Caki2 (cell line): ENCODE measurements around the gene HDAC6. TPM values are rescaled to one million over a fixed set of nuclear protein-coding genes. Genes with fewer than 3 reads are reported as not detected.

ENCODE experiments used
- DNase-seq: peaks from one replicate; pipeline ENCODE4 v3.0.0-alpha.2; 2015; ENCODE audit warnings: low read depth
- in situ Hi-C: cut with HindIII; loops from 2 replicates; pipeline ENCODE4 v1.10.0; 2016; ENCODE audit warnings: low sequenced_read_pairs, low pct_unique_long_range_greater_than_20kb, mixed read lengths
- total RNA-seq: library from RNA; depleted of rRNA; stranded (reverse); fragments of >200 nt; shearing (Covaris generic); gene quantifications from 2 replicates; pipeline ENCODE4 v1.2.3, GENCODE V29; 2014; ENCODE audit warnings: low replicate concordance

Gene HDAC6
- total RNA-seq, 1 experiment from 2014 or later = 64.4 TPM

- in situ Hi-C loops = no loop called here
Observed at GRCh38 chrX:48787505-48788443, 14.1 kb upstream of the HDAC6 start.

GRCh38 chrX:48789366-48790220, 12.3 kb upstream of the HDAC6 start:
- no peak for DNase-seq
- in situ Hi-C loops = no loop called here

More at GRCh38 chrX:48787505-48788443, 14.1 kb upstream of the HDAC6 start:
- DNase-seq = no peak

- in situ Hi-C loops = no loop called here
- DNase-seq = no peak
Observed at GRCh38 chrX:48790477-48790876, 11.4 kb upstream of the HDAC6 start.

GRCh38 chrX:48791063-48791820, 10.6 kb upstream of the HDAC6 start:
- DNase-seq = no peak
- in situ Hi-C loops = no loop called here

GRCh38 chrX:48792219-48792618, 9.6 kb upstream of the HDAC6 start:
- in situ Hi-C loops = no loop called here
- no peak for DNase-seq

- DNase-seq = no peak
- in situ Hi-C loops = no loop called here
Observed at GRCh38 chrX:48793935-48794334, 7.9 kb upstream of the HDAC6 start.

GRCh38 chrX:48794340-48794910, 7.4 kb upstream of the HDAC6 start:
- DNase-seq = no peak
- in situ Hi-C loops = no loop called here

GRCh38 chrX:48794911-48795515, 6.9 kb upstream of the HDAC6 start:
- in situ Hi-C loops = no loop called here

GRCh38 chrX:48798318-48798717, 3.5 kb upstream of the HDAC6 start:
- in situ Hi-C loops = no loop called here
- no peak for DNase-seq

More at GRCh38 chrX:48794911-48795515, 6.9 kb upstream of the HDAC6 start:
- DNase-seq = peak; percentile 10

- in situ Hi-C loops = no loop called here
- DNase-seq = peak; percentile 3
Observed at GRCh38 chrX:48800574-48801279, 1.1 kb upstream of the HDAC6 start.

- peak; percentile 90 for DNase-seq
- in situ Hi-C loops = no loop called here
Observed at GRCh38 chrX:48802089-48802904, 430 bp downstream of the HDAC6 start.

- in situ Hi-C loops = no loop called here
- no peak for DNase-seq
Observed at GRCh38 chrX:48802905-48803200, 986 bp downstream of the HDAC6 start.

GRCh38 chrX:48806081-48806480, 4.2 kb downstream of the HDAC6 start:
- DNase-seq = no peak
- in situ Hi-C loops = no loop called here

GRCh38 chrX:48813644-48814043, 11.8 kb downstream of the HDAC6 start:
- in situ Hi-C loops = no loop called here
- DNase-seq = no peak

GRCh38 chrX:48814722-48815121, 12.9 kb downstream of the HDAC6 start:
- in situ Hi-C loops = no loop called here
- no peak for DNase-seq

- no peak for DNase-seq
- in situ Hi-C loops = no loop called here
Observed at GRCh38 chrX:48815266-48815665, 13.4 kb downstream of the HDAC6 start.
